Subcutaneous adipose tissue (tissue), 4 donors: Measurements from ENCODE around the gene NRCAM. TPM values are rescaled to one million over a fixed set of nuclear protein-coding genes. Genes with fewer than 3 reads are reported as not detected.

Experiments
- total RNA-seq, 4 donors: library from RNA; depleted of rRNA; stranded (reverse); fragments of >200 nt; gene quantifications; one replicate each; pipeline ENCODE4 v1.1.0, GENCODE V29; 2016
- TF ChIP-seq, protein P1 (sequence below): fragments of 450-650 bp; IDR thresholded peaks from one replicate; pipeline ENCODE4 v1.5.1; 2016; ENCODE audit warnings: low read depth, mild to moderate bottlenecking, control low read depth, antibody characterized with exemption, moderate library complexity

Gene NRCAM
- total RNA-seq, 4 donors from 2014 or later, result 21.1 to 74.4 (median 49.3) TPM

DNA sequence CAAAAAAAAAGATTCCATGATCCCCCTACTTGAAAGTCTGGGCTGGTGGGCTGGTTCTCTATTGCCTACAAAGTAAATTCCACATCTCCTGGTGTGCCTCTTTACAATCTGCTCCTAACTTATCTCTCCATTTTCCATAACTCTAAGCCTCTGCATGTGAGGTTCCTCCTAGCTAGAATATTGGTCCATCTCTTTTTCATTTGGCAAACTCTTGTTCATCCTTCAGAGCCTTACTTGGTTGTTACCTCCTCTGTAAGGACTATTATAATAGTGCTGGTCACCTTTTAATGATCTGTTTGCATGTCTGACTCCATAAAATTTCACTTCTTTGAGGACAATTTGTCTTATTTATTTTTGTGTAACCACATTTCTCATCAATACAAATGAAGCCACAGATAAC, 1.6 kb upstream of the NRCAM start:
- TF ChIP-seq, protein P1, sequence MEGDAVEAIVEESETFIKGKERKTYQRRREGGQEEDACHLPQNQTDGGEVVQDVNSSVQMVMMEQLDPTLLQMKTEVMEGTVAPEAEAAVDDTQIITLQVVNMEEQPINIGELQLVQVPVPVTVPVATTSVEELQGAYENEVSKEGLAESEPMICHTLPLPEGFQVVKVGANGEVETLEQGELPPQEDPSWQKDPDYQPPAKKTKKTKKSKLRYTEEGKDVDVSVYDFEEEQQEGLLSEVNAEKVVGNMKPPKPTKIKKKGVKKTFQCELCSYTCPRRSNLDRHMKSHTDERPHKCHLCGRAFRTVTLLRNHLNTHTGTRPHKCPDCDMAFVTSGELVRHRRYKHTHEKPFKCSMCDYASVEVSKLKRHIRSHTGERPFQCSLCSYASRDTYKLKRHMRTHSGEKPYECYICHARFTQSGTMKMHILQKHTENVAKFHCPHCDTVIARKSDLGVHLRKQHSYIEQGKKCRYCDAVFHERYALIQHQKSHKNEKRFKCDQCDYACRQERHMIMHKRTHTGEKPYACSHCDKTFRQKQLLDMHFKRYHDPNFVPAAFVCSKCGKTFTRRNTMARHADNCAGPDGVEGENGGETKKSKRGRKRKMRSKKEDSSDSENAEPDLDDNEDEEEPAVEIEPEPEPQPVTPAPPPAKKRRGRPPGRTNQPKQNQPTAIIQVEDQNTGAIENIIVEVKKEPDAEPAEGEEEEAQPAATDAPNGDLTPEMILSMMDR, result no peak

DNA sequence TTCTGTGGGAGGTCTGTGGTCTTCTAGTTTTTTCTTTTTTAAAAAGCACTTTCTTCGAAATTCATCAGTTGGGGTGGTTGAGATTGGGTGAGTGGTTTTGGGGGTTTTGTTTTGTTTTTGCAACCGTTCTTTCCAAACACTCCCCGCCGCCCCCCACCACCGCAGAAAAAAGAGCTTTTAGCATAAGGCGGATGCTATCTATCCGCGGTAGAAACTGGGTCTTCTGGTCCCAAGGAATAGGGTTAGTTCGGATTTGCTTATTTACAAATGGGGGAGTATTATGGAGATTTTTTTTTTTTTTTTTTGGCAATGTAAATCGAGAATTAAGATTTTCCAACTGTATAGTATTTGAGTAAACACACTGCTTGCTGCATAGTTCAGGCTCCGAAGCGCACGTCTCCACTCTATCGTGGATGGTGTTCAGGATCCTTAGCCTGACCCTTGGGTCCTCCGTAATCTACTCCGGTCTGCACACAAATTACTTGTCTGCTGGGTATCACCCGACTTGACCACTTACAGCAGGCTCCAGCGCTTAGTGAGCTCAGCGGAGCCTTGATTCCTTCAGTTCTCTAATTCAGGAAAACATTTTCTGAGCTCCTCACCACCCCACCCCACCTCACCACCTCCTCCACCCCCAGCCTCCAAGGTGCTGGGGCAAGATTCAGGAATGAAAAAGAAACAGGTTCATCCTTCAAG, 757 bp upstream of the NRCAM start:
- TF ChIP-seq, protein P1, result no peak

DNA sequence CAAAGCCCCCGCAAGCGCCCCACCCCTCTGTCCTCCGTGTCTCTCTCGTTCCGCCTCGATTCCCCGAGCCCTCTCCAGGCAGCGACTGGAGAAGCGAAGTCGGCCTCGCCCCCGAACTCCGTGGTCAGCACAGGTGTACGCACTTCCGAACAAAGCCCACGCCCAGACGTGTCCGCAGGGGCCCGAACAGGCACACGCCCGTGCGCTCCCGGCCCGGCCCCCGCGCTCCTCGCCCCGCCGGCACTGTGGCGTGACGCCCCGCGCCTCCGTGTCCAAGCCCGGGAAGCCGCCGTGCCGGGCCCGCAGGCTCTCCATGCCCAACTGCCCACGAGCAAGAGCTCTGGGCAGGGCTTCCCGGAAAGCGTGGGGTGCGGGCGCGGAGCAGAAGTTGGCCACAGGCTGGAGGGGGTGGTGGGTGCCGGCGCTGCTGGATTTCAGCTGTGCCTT, 662 bp downstream of the NRCAM start:
- TF ChIP-seq, protein P1, result no peak

- TF ChIP-seq, protein P1, result no peak
Measured at GRCh38 chr7:108454674-108455550, 1.3 kb downstream of the NRCAM start.

DNA sequence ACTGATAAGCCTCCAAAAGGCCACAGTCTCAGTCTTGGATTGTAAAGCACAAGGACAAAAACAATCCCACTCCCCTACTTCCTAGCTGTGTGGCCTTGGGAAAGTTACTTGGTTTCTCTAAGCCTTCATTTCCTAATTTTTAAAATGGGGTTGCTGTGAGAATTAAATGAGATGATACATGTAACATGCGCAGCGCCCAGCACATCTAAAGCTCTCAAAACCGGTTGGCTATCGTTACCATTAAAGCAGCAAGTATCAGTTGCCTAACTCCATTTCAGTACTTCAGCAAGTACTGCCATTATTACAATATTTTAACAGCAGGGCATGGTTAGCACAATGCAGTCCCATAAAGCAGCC, 1.9 kb downstream of the NRCAM start:
- TF ChIP-seq, protein P1, result no peak

- TF ChIP-seq, protein P1, result no peak
Measured at GRCh38 chr7:108453320-108453719, 2.9 kb downstream of the NRCAM start.

DNA sequence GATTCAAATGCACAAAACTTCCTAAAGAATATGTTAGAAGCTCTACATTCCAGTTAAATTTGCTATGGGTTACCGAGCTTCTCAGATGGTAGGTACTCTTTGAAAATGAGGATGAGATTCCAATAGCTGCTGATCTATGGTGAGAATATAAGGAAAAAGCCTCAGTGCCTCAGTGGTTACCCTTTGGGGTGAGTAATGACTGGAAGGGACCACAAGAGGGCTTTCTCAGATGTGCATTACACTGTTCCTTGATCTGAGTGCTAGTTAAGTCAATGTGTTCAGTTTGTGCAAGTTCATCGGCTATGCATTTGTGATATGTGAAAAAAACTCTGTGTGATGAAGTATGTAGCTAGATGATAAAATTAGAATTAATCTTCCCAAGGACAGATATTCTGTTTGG, 3.5 kb downstream of the NRCAM start:
- TF ChIP-seq, protein P1, result no peak
